IMR-90 (cell line): ENCODE measurements around the gene TASOR. TPM values are rescaled to one million over a fixed set of nuclear protein-coding genes. Genes with fewer than 3 reads are reported as not detected.

Experiments used
- CEBPB ChIP-seq: IDR thresholded peaks from 2 replicates; pipeline ENCODE4 v1.6.1; 2012; ENCODE audit warnings: low read depth, low read length, improper control_type of control experiment
- CHD1 ChIP-seq: IDR thresholded peaks from 2 replicates; pipeline ENCODE4 v1.6.1; 2012; ENCODE audit warnings: low read depth, low read length, improper control_type of control experiment
- FOS ChIP-seq: fragments of 150-350 bp; IDR thresholded peaks from 2 replicates; pipeline ENCODE4 v1.6.1; 2016; ENCODE audit warnings: low read depth, low read length
- MAFK ChIP-seq: IDR thresholded peaks from 2 replicates; pipeline ENCODE4 v1.6.1; 2012; ENCODE audit warnings: low read depth, low read length, improper control_type of control experiment
- NFE2L2 ChIP-seq: fragments of 150-350 bp; IDR thresholded peaks from 2 replicates; pipeline ENCODE4 v1.6.1; 2016; ENCODE audit warnings: low read depth, mild to moderate bottlenecking, low read length
- USF2 ChIP-seq: fragments of 150-350 bp; IDR thresholded peaks from 2 replicates; pipeline ENCODE4 v1.6.1; 2017; ENCODE audit warnings: mild to moderate bottlenecking, antibody characterized with exemption, low read length, low read depth
- polyA plus RNA-seq, 3 experiments: library from polyadenylated mRNA; depleted of rRNA; stranded (reverse); fragments of >200 nt; gene quantifications; 2 replicates each; pipeline ENCODE4 v1.2.3, GENCODE V29; 2012; ENCODE audit warnings: low replicate concordance in 1 of 3
- total RNA-seq: library from RNA; depleted of rRNA; stranded (reverse); fragments of >200 nt; gene quantifications from 2 replicates; pipeline ENCODE4 v1.2.3, GENCODE V29; 2012
- TF ChIP-seq, protein P1 (sequence below): fragments of 150-350 bp; IDR thresholded peaks from 2 replicates; pipeline ENCODE4 v1.6.1; 2016; ENCODE audit warnings: low read depth, mild to moderate bottlenecking, low read length, moderate library complexity, borderline replicate concordance

TASOR gene
- total and polyA plus RNA-seq, 2 of the 4 experiments (the other 2 are of a cell fraction): 13.3 to 28.5 TPM

- TF ChIP-seq MAFK (no peak), CHD1 (no peak), USF2 (no peak), NFE2L2 (no peak), CEBPB (no peak), FOS (no peak)
- TF ChIP-seq, protein P1, sequence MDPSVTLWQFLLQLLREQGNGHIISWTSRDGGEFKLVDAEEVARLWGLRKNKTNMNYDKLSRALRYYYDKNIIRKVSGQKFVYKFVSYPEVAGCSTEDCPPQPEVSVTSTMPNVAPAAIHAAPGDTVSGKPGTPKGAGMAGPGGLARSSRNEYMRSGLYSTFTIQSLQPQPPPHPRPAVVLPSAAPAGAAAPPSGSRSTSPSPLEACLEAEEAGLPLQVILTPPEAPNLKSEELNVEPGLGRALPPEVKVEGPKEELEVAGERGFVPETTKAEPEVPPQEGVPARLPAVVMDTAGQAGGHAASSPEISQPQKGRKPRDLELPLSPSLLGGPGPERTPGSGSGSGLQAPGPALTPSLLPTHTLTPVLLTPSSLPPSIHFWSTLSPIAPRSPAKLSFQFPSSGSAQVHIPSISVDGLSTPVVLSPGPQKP: no peak
Observed at GRCh38 chr3:56683122-56683817, at the start of gene TASOR (continued).
